GM21515 (cell line): ENCODE measurements around the gene PTPN3.

Experiments used
- ATAC-seq: cut with Tn5 transposase; IDR thresholded peaks from one replicate; pipeline ENCODE4 v1.9.1; 2021; ENCODE audit not compliant: unreplicated experiment

PTPN3 gene

GRCh38 chr9:109507421-109507838 lies 9.3 kb upstream of the PTPN3 start:
- ATAC-seq, result no peak

- no peak for ATAC-seq
Observed at GRCh38 chr9:109506097-109506712, 8.1 kb upstream of the PTPN3 start.

GRCh38 chr9:109504689-109505088 lies 6.6 kb upstream of the PTPN3 start:
- no peak for ATAC-seq

- no peak for ATAC-seq
Observed at GRCh38 chr9:109500421-109500974, 2.4 kb upstream of the PTPN3 start.

- ATAC-seq, result no peak
Observed at GRCh38 chr9:109499631-109500410, 1.7 kb upstream of the PTPN3 start.

GRCh38 chr9:109499093-109499630 lies 1.1 kb upstream of the PTPN3 start:
- ATAC-seq, result no peak

GRCh38 chr9:109497226-109498153 lies 617 bp downstream of the PTPN3 start:
- ATAC-seq, result no peak

GRCh38 chr9:109496841-109497225 lies 1.3 kb downstream of the PTPN3 start:
- ATAC-seq, result no peak

- no peak for ATAC-seq
Observed at GRCh38 chr9:109496218-109496617, 1.9 kb downstream of the PTPN3 start.

GRCh38 chr9:109493648-109494047 lies 4.5 kb downstream of the PTPN3 start:
- no peak for ATAC-seq

GRCh38 chr9:109491590-109491989 lies 6.5 kb downstream of the PTPN3 start:
- ATAC-seq, result no peak

GRCh38 chr9:109488791-109489492 lies 9.2 kb downstream of the PTPN3 start:
- no peak for ATAC-seq

- no peak for ATAC-seq
Observed at GRCh38 chr9:109488351-109488750, 9.8 kb downstream of the PTPN3 start.

GRCh38 chr9:109487247-109487646 lies 10.9 kb downstream of the PTPN3 start:
- no peak for ATAC-seq

- no peak for ATAC-seq
Observed at GRCh38 chr9:109483744-109484429, 14.2 kb downstream of the PTPN3 start.

- no peak for ATAC-seq
Observed at GRCh38 chr9:109482391-109482916, 15.7 kb downstream of the PTPN3 start.

- no peak for ATAC-seq
Observed at GRCh38 chr9:109481856-109482255, 16.3 kb downstream of the PTPN3 start.

GRCh38 chr9:109479822-109480221 lies 18.3 kb downstream of the PTPN3 start:
- ATAC-seq, result no peak

- no peak for ATAC-seq
Observed at GRCh38 chr9:109478665-109479380, 19.3 kb downstream of the PTPN3 start.
